Measurements from ENCODE around the gene SLC2A4. TPM values are rescaled to one million over a fixed set of nuclear protein-coding genes. Genes with fewer than 3 reads are reported as not detected.

The SLC2A4 gene
- total RNA-seq, 1 experiment from 2014 or later = 1.5 TPM

- Histone ChIP-seq H3K4me1 (replicated peaks; ENCODE audit: insufficient read depth) (peaks cover 22% of the 10 kb centered on the region), H4K20me1 (ENCODE audit: insufficient read depth) (peaks cover 6% of the 10 kb centered on the region; the same call in 1 of the 2 replicates), H3K9me2 (ENCODE audit: insufficient read depth) (no peaks in the 10 kb centered on the region), H3K4me2 (no peak overlapping the region), H3K27me3 (ENCODE audit: insufficient read depth, low read depth) (no peaks in the 10 kb centered on the region), H3K27ac (no peak overlapping the region), H3K4me3 (no peak overlapping the region), H3K36me3 (ENCODE audit: low read depth) (peaks cover 13% of the 10 kb centered on the region; the same call in 1 of the 2 replicates), H3F3A (ENCODE audit: insufficient read depth, low read depth) (peaks cover 42% of the 10 kb centered on the region), H3K9me3 (ENCODE audit: insufficient read depth, low read depth) (no peaks in the 10 kb centered on the region), H2AFZ (no peak overlapping the region), H3K79me2 (ENCODE audit: low read depth) (peaks cover 50% of the 10 kb centered on the region)
- ChIA-PET CTCF (no interaction called here), POLR2A (ENCODE audit: unreplicated experiment) (interaction anchor here (0.6 kb wide), 1 partner anchor 99 kb away, joined by 13 read pairs; no protein-coding TSS in a partner anchor)
- TF ChIP-seq CTCF (conservative IDR thresholded peaks at IDR 0.05) (no peak), EZH2 (IDR thresholded peaks at IDR 0.05; ENCODE audit: low read depth) (no peak)
- no peak for DNase-seq
- intact Hi-C loops (cut with micrococcal nuclease; ENCODE audit: unreplicated experiment) = no loop called here
- BruUV-seq (replicated peaks) = no TSS peak
Observed at GRCh38 chr17:7246779-7247178, 34.7 kb upstream of the SLC2A4 start.

GRCh38 chr17:7248796-7249195, 32.7 kb upstream of the SLC2A4 start:
- H3F3A ChIP-seq (ENCODE audit: insufficient read depth, low read depth) = peaks cover 39% of the 10 kb centered on the region
- H3K4me3 ChIP-seq = no peak overlapping the region
- no peaks in the 10 kb centered on the region for H3K27me3 ChIP-seq (ENCODE audit: insufficient read depth, low read depth)
- no peak for DNase-seq
- CTCF ChIA-PET = no interaction called here
- intact Hi-C loops (cut with micrococcal nuclease; ENCODE audit: unreplicated experiment) = no loop called here
- H2AFZ ChIP-seq = no peak overlapping the region
- H3K9me3 ChIP-seq (ENCODE audit: insufficient read depth, low read depth) = no peaks in the 10 kb centered on the region
- peaks cover 13% of the 10 kb centered on the region; the same call in 1 of the 2 replicates for H3K36me3 ChIP-seq (ENCODE audit: low read depth)
- H3K27ac ChIP-seq = no peak overlapping the region
- H3K79me2 ChIP-seq (ENCODE audit: low read depth) = peaks cover 60% of the 10 kb centered on the region
- no peak for TF ChIP-seq CTCF (conservative IDR thresholded peaks at IDR 0.05)
- no peak for TF ChIP-seq EZH2 (IDR thresholded peaks at IDR 0.05; ENCODE audit: low read depth)
- H3K4me1 ChIP-seq (replicated peaks; ENCODE audit: insufficient read depth) = peaks cover 24% of the 10 kb centered on the region
- no peaks in the 10 kb centered on the region for H3K9me2 ChIP-seq (ENCODE audit: insufficient read depth)
- no TSS peak for BruUV-seq (replicated peaks)
- peaks cover 6% of the 10 kb centered on the region; the same call in 1 of the 2 replicates for H4K20me1 ChIP-seq (ENCODE audit: insufficient read depth)
- H3K4me2 ChIP-seq = 0 out of 2 replicates have a peak overlapping the region, but pooled peaks have one; percentile 90
- POLR2A ChIA-PET (ENCODE audit: unreplicated experiment) = no interaction called here

GRCh38 chr17:7249214-7249613, 32.3 kb upstream of the SLC2A4 start:
- Histone ChIP-seq H4K20me1 (ENCODE audit: insufficient read depth) (peaks cover 6% of the 10 kb centered on the region; the same call in 1 of the 2 replicates), H3K79me2 (ENCODE audit: low read depth) (peaks cover 64% of the 10 kb centered on the region), H2AFZ (no peak overlapping the region), H3K9me3 (ENCODE audit: insufficient read depth, low read depth) (no peaks in the 10 kb centered on the region), H3K9me2 (ENCODE audit: insufficient read depth) (no peaks in the 10 kb centered on the region), H3F3A (ENCODE audit: insufficient read depth, low read depth) (peaks cover 42% of the 10 kb centered on the region), H3K4me3 (no peak overlapping the region; the same call in 1 of the 2 replicates), H3K4me2 (peak overlapping the region; percentile 90), H3K36me3 (ENCODE audit: low read depth) (peaks cover 15% of the 10 kb centered on the region; the same call in 1 of the 2 replicates), H3K27me3 (ENCODE audit: insufficient read depth, low read depth) (no peaks in the 10 kb centered on the region), H3K27ac (no peak overlapping the region), H3K4me1 (replicated peaks; ENCODE audit: insufficient read depth) (peaks cover 27% of the 10 kb centered on the region)
- no TSS peak for BruUV-seq (replicated peaks)
- TF ChIP-seq CTCF (conservative IDR thresholded peaks at IDR 0.05) (no peak), EZH2 (IDR thresholded peaks at IDR 0.05; ENCODE audit: low read depth) (no peak)
- DNase-seq = no peak
- intact Hi-C loops (cut with micrococcal nuclease; ENCODE audit: unreplicated experiment) = no loop called here
- CTCF ChIA-PET = no interaction called here
- POLR2A ChIA-PET (ENCODE audit: unreplicated experiment) = interaction anchor here (0.6 kb wide), 1 partner anchor 439 kb away, joined by 4 read pairs; no protein-coding TSS in a partner anchor
